ENCODE results near the gene CLEC18A.

GRCh38 chr16:69910964-69911363 is 40.2 kb upstream of the CLEC18A start:
- no peak for TF ChIP-seq CTCF (conservative IDR thresholded peaks at IDR 0.05; ENCODE audit: low read depth, low read length)
- no peak for TF ChIP-seq EZH2 (IDR thresholded peaks at IDR 0.05; ENCODE audit: borderline replicate concordance, low read depth, low read length, poor library complexity, severe bottlenecking)
